K562 (cell line): ENCODE measurements around the gene CRIP3. TPM values are rescaled to one million over a fixed set of nuclear protein-coding genes. Genes with fewer than 3 reads are reported as not detected.

Source experiments
- ATAC-seq: fragments of 200-7000 bp; cut with Tn5 transposase; 3 replicates; pipeline ENCODE4 v1.9.1; 2020; ENCODE audit warnings: moderate library complexity
- BruUV-seq: library from RNA; stranded (reverse); fragments of 400-500 nt; replicated peaks from 2 replicates; lab custom pipeline; 2021; lab: Mats Ljungman, UMichigan
- CTCF ChIA-PET: fragments of 300-600 bp; formaldehyde crosslinking; extraction: SDS; loops from one replicate; lab custom pipeline; 2021; ENCODE audit warnings: low intra/inter-chr PET ratio; lab: Yijun Ruan, JAX
- POLR2A ChIA-PET: fragments of 300-600, 350-650 bp; sonication (Branson Sonifier 250); formaldehyde crosslinking; extraction: SDS; loops from one replicate; lab custom pipeline; 2021; ENCODE audit warnings: antibody characterized with exemption, inconsistent platforms; lab: Yijun Ruan, JAX
- DNase-seq, 4 experiments: peaks; one replicate each; pipeline versions ENCODE4 v3.0.0 to v3.0.0-alpha.2; 2011 to 2018; ENCODE audit warnings: low spot score in 3 of 4, mixed read lengths in 3 of 4; ENCODE audit errors: extremely low read depth in 1 of 4
- FAIRE-seq: peaks from 2 replicates; lab custom pipeline; 2011; peaks lifted over from hg19 to GRCh38; lab: Jason Lieb, UNC
- H2AFZ ChIP-seq: 2 replicates; pipeline ENCODE4 v1.6.0; 2011; ENCODE audit warnings: low read depth, low read length, control low read depth, inconsistent platforms
- H3K27ac ChIP-seq: fragments of 200-600 bp; 3 replicates; pipeline ENCODE4 v1.8.0; 2011; ENCODE audit warnings: low read depth, mild to moderate bottlenecking, control low read depth, inconsistent platforms, low read length, moderate library complexity, mixed read lengths; ENCODE audit errors: extremely low read depth
- H3K27me3 ChIP-seq, 2 experiments: fragments of 300-600 bp in 1 of 2; 2 replicates in 1 of 2; 3 replicates in 1 of 2; pipeline versions ENCODE4 v1.6.0 to v1.8.0; 2011; ENCODE audit warnings: inconsistent platforms in 2 of 2, low read length in 2 of 2, mild to moderate bottlenecking in 1 of 2, mixed read lengths in 1 of 2, moderate library complexity in 1 of 2; ENCODE audit not compliant: control insufficient read depth in 2 of 2, insufficient read depth in 2 of 2
- H3K36me3 ChIP-seq: fragments of 300-600 bp; 3 replicates; pipeline ENCODE4 v1.8.0; 2011; ENCODE audit warnings: mild to moderate bottlenecking, low read length, inconsistent platforms; ENCODE audit not compliant: control insufficient read depth, insufficient read depth
- H3K4me1 ChIP-seq, 2 experiments: fragments of 200-600 bp in 1 of 2; replicated peaks in 1 of 2; 2 replicates in 1 of 2; 3 replicates in 1 of 2; pipeline versions ENCODE4 v1.5.1 to v1.8.0; 2011; ENCODE audit warnings: inconsistent platforms in 2 of 2, low read length in 2 of 2, mild to moderate bottlenecking in 1 of 2, mixed read lengths in 1 of 2, moderate library complexity in 1 of 2; ENCODE audit not compliant: control insufficient read depth in 2 of 2, insufficient read depth in 2 of 2
- H3K4me2 ChIP-seq: 2 replicates; pipeline ENCODE4 v1.6.1; 2011; ENCODE audit warnings: low read length, control low read depth, inconsistent platforms, mixed read lengths; ENCODE audit not compliant: insufficient read depth
- H3K4me3 ChIP-seq: fragments of 200-600 bp; sonication (generic), shearing (Covaris generic); 2 replicates; pipeline ENCODE4 v1.5.1; 2016; ENCODE audit warnings: control low read depth, inconsistent platforms
- H3K79me2 ChIP-seq: fragments of 200-600 bp; 3 replicates; pipeline ENCODE4 v1.8.0; 2011; ENCODE audit warnings: low read length, inconsistent platforms; ENCODE audit not compliant: control insufficient read depth, insufficient read depth
- H3K9ac ChIP-seq, 2 experiments: 2 replicates each; pipeline versions ENCODE4 v1.6.0 to v1.6.1; 2011; ENCODE audit warnings: low read depth in 2 of 2, low read length in 2 of 2, control low read depth in 1 of 2, inconsistent platforms in 1 of 2, mild to moderate bottlenecking in 1 of 2, mixed read lengths in 1 of 2; ENCODE audit not compliant: insufficient read depth in 1 of 2
- H3K9me1 ChIP-seq: one replicate; pipeline ENCODE4 v1.6.0; 2011; ENCODE audit warnings: inconsistent platforms, mild to moderate bottlenecking, low read length, moderate library complexity; ENCODE audit not compliant: control insufficient read depth, insufficient read depth
- H3K9me3 ChIP-seq: replicated peaks from 2 replicates; pipeline ENCODE4 v1.5.1; 2011; ENCODE audit warnings: low read depth, low read length, inconsistent platforms; ENCODE audit not compliant: control insufficient read depth, insufficient read depth
- H4K20me1 ChIP-seq: replicated peaks from 2 replicates; pipeline ENCODE4 v1.6.1; 2011; ENCODE audit warnings: low read length, inconsistent platforms, mixed read lengths; ENCODE audit not compliant: control insufficient read depth, insufficient read depth
- ADNP ChIP-seq: fragments of 200-800 bp; sonication (Bioruptor generic); IDR thresholded peaks from 2 replicates; pipeline ENCODE4 v1.6.1; 2016; ENCODE audit warnings: missing genetic modification characterization, missing compliant biosample characterization
- BHLHE40 ChIP-seq: IDR thresholded peaks from 2 replicates; pipeline ENCODE4 v1.6.1; 2011; ENCODE audit warnings: low read length, improper control_type of control experiment
- ZNF668 ChIP-seq: fragments of 250-450 bp; sonication (Bioruptor Pico); IDR thresholded peaks from 2 replicates; pipeline ENCODE4 v1.8.0; 2022; ENCODE audit warnings: mild to moderate bottlenecking, inconsistent platforms
- ZSCAN29 ChIP-seq: fragments of 450-650 bp; IDR thresholded peaks from 2 replicates; pipeline ENCODE4 v1.6.1; 2017
- WGBS: fragments of 100-300 bp; shearing (Covaris generic); methylation state at CpG from one replicate; pipeline ENCODE4 v1.1.6; 2016; ENCODE audit warnings: low coverage, mixed read lengths; ENCODE audit not compliant: insufficient coverage; ENCODE audit errors: missing lambda C conversion rate; 5-methylcytosine and 5-hydroxymethylcytosine counted together
- in situ Hi-C: fragments of 300-500 bp; cut with MboI; formaldehyde crosslinking; loops from 4 replicates; pipeline ENCODE4 v1.15.0; 2018; ENCODE audit warnings: inconsistent platforms, mixed read lengths
- intact Hi-C: fragments of 100-400 bp; cut with micrococcal nuclease; formaldehyde crosslinking; loops from 2 replicates; pipeline ENCODE4 v1.14.2; 2022
- polyA plus RNA-seq, 8 experiments: library from polyadenylated mRNA; depleted of rRNA in 4 of 8; stranded (reverse) in 5 of 8; unstranded in 3 of 8; fragments of >200 nt; fragmentation: Nextera tagmentation in 2 of 8; fragmentation: Illumina TruSeq in 1 of 8; extraction: Ambion mirVana in 2 of 8; extraction: Trizol in 1 of 8; gene quantifications; 2 replicates each; pipeline versions ENCODE4 v1.2.1 to v1.2.3, GENCODE V29; 2011 to 2014; ENCODE audit warnings: inconsistent platforms in 1 of 8, missing spikeins in 1 of 8
- total RNA-seq, 7 experiments: library from RNA; depleted of rRNA in 6 of 7; stranded (reverse); fragments of >200 nt in 6 of 7; fragmentation: Illumina TruSeq in 2 of 7; extraction: Trizol in 2 of 7; gene quantifications; 2 replicates each; pipeline versions ENCODE4 v1.2.1 to v1.2.3, GENCODE V29; 2011 to 2021; ENCODE audit warnings: low replicate concordance in 1 of 7

Gene CRIP3
- total and polyA plus RNA-seq, 9 of the 15 experiments (the other 6 are each of a cell fraction or from before 2014, with no cell fraction given), result 0.36 to 2.1 (median 0.87) TPM

GRCh38 chr6:43271103-43271815 lies 37.4 kb downstream of the CRIP3 start:
- intact Hi-C loops, result no loop called here

More at GRCh38 chr6:43271103-43271815, 37.4 kb downstream of the CRIP3 start:
- in situ Hi-C loops, result loop anchor here (5.0 kb wide), 1 partner anchor 61 kb away; no protein-coding TSS in a partner anchor
- Histone ChIP-seq H3K4me1 (peaks cover 28 to 50% of the 10 kb centered on the region in 2 experiments), H3K4me3 (no peak overlapping the region), H3K79me2 (no peaks in the 10 kb centered on the region), H3K36me3 (no peaks in the 10 kb centered on the region), H3K27ac (no peak overlapping the region), H3K27me3 (peaks cover 15 to 36% of the 10 kb centered on the region in 2 experiments), H3K9ac (no peak overlapping the region), H3K4me2 (no peak overlapping the region), H3K9me3 (no peaks in the 10 kb centered on the region), H2AFZ (no peak overlapping the region), H4K20me1 (0 out of 2 replicates have a peak, but pooled peaks cover 6% of the 10 kb centered on the region), H3K9me1 (no peaks in the 10 kb centered on the region)
- POLR2A ChIA-PET, result interaction anchor here (0.6 to 1.4 kb wide), 3 partner anchors 8 to 254 kb away, joined by 3 to 4 read pairs (median 3); no protein-coding TSS in a partner anchor
- TF ChIP-seq ZNF668 (CRISPR knock-in tag) (no peak), ADNP (tag) (no peak), ZSCAN29 (peak; percentile 48; the same call in 1 of the 2 replicates), BHLHE40 (peak; percentile 73)
- BruUV-seq, result no TSS peak
- CTCF ChIA-PET, result interaction anchor here (0.6 kb wide), 1 partner anchor 99 kb away, joined by 3 read pairs; no protein-coding TSS in a partner anchor
- WGBS, result 34% methylated on average over 8 of the region's 8 CpGs
- no peak for FAIRE-seq
- ATAC-seq, result no peak
- no peak for DNase-seq
